ENCODE data around the gene LRIG2.

GRCh38 chr1:113136476-113136875 lies 63.5 kb downstream of the LRIG2 start:
- no peak for TF ChIP-seq CTCF (IDR thresholded peaks at IDR 0.05)
- no peak for TF ChIP-seq EP300 (IDR thresholded peaks at IDR 0.05)
